ENCODE results near the gene PCDHGA3.

- no peak for TF ChIP-seq SUZ12 (IDR thresholded peaks at IDR 0.05; ENCODE audit: extremely low read depth, insufficient read depth, insufficient read length)
- TF ChIP-seq YY1 (IDR thresholded peaks at IDR 0.05; ENCODE audit: insufficient read depth, insufficient read length) = no peak
Observed at GRCh38 chr5:141345327-141345726, 1.7 kb downstream of the PCDHGA3 start.

Measured in NT2/D1 (cell line).